Large intestine (tissue), 3 donors: ENCODE results near the gene BMP7. TPM values are rescaled to one million over a fixed set of nuclear protein-coding genes. Genes with fewer than 3 reads are reported as not detected.
"Not testable (repeated sequence)": the region's sequence is repeated elsewhere in the genome, so short reads cannot be mapped to it uniquely, and the experiment has no call there.

ENCODE experiments used
- DNase-seq, 2 donors: peaks; one replicate each; pipeline versions ENCODE4 v3.0.0 to v3.0.0-alpha.2; 2013
- H3K27ac ChIP-seq: one replicate; pipeline ENCODE4 v1.5.1; 2013; ENCODE audit warnings: low read length
- H3K27me3 ChIP-seq: 2 replicates; pipeline ENCODE4 v1.6.1; 2013; ENCODE audit warnings: low read length; ENCODE audit not compliant: control insufficient read depth, insufficient read depth
- H3K36me3 ChIP-seq: 2 replicates; pipeline ENCODE4 v1.6.1; 2013; ENCODE audit warnings: low read length; ENCODE audit not compliant: control insufficient read depth, insufficient read depth
- H3K4me1 ChIP-seq: one replicate; pipeline ENCODE4 v1.6.1; 2013; ENCODE audit warnings: low read length; ENCODE audit not compliant: control insufficient read depth, insufficient read depth
- H3K4me3 ChIP-seq: one replicate; pipeline ENCODE4 v1.5.1; 2013; ENCODE audit warnings: low read length
- H3K9me3 ChIP-seq: one replicate; pipeline ENCODE4 v1.6.1; 2013; ENCODE audit warnings: mild to moderate bottlenecking, low read depth, low read length, moderate library complexity; ENCODE audit not compliant: control insufficient read depth
- WGBS: methylation state at CpG from one replicate; pipeline ENCODE4 v1.1.5; 2013; ENCODE audit warnings: low lambda C conversion rate; ENCODE audit not compliant: insufficient coverage; 5-methylcytosine and 5-hydroxymethylcytosine counted together
- polyA plus RNA-seq: library from polyadenylated mRNA; unstranded; fragments of 120-200 nt; gene quantifications from one replicate; pipeline ENCODE4 v1.2.1, GENCODE V29; 2013

BMP7 gene
- polyA plus RNA-seq, 1 donor: 3.0 TPM

- no peak overlapping the region for H3K4me3 ChIP-seq
- no peak overlapping the region for H3K27ac ChIP-seq
- no peak for DNase-seq
- H3K4me1 ChIP-seq: no peaks in the 10 kb centered on the region
- H3K27me3 ChIP-seq: no peaks in the 10 kb centered on the region
- H3K36me3 ChIP-seq: no peaks in the 10 kb centered on the region
- no peaks in the 10 kb centered on the region for H3K9me3 ChIP-seq
- no CpG with 5 or more reads among the region's 13 CpGs for WGBS
Observed at GRCh38 chr20:57193094-57193493, 73.3 kb downstream of the BMP7 start.

DNA sequence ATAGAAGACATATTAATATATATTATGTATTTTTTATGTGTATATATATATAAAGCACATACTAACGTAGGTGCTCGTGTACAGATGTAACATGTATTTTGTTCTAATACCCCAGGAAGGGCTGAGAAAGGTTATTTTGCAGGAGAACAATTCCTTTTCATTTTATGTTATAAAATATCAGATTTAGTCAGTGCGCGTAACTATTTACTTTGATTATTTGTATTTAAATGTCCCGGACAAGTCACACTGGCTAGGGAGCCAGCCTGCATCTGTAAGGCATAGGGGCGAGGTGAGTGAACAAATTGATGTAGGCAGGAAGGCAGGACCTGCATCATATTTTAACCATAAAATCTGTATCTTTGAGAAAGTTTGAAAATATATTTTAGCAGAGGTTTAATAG, 74.1 kb downstream of the BMP7 start:
- no peaks in the 10 kb centered on the region for H3K4me1 ChIP-seq
- 100% methylated on average over 4 of the region's 6 CpGs for WGBS
- no peaks in the 10 kb centered on the region for H3K9me3 ChIP-seq
- H3K4me3 ChIP-seq: no peak overlapping the region
- DNase-seq: no peak
- no peak overlapping the region for H3K27ac ChIP-seq
- H3K27me3 ChIP-seq: no peaks in the 10 kb centered on the region
- no peaks in the 10 kb centered on the region for H3K36me3 ChIP-seq

GRCh38 chr20:57191265-57191638, 75.2 kb downstream of the BMP7 start:
- H3K9me3 ChIP-seq, H3K4me1 ChIP-seq, H3K27ac ChIP-seq, H3K4me3 ChIP-seq, H3K27me3 ChIP-seq, DNase-seq, H3K36me3 ChIP-seq: not testable (repeated sequence)
- WGBS: no CpG with 5 or more reads among the region's 8 CpGs

- Histone ChIP-seq H3K4me3 (no peak overlapping the region), H3K36me3 (no peaks in the 10 kb centered on the region), H3K27ac (no peak overlapping the region), H3K4me1 (no peaks in the 10 kb centered on the region), H3K27me3 (no peaks in the 10 kb centered on the region), H3K9me3 (no peaks in the 10 kb centered on the region)
- WGBS: 70% methylated on average over 2 of the region's 17 CpGs
- DNase-seq: no peak
Observed at GRCh38 chr20:57190536-57191264, 75.7 kb downstream of the BMP7 start.

- H3K27ac ChIP-seq: no peak overlapping the region
- WGBS: 100% methylated on average over 1 of the region's 5 CpGs
Observed at GRCh38 chr20:57189713-57190112, 76.7 kb downstream of the BMP7 start.

GRCh38 chr20:57188576-57189079, 77.8 kb downstream of the BMP7 start:
- H3K4me1 ChIP-seq: no peaks in the 10 kb centered on the region
- no peaks in the 10 kb centered on the region for H3K27me3 ChIP-seq
- DNase-seq: no peak
- H3K27ac ChIP-seq: no peak overlapping the region
- H3K9me3 ChIP-seq: no peaks in the 10 kb centered on the region
- no peak overlapping the region for H3K4me3 ChIP-seq
- no CpG with 5 or more reads among the region's 6 CpGs for WGBS
- H3K36me3 ChIP-seq: no peaks in the 10 kb centered on the region

More at GRCh38 chr20:57189713-57190112, 76.7 kb downstream of the BMP7 start:
- no peaks in the 10 kb centered on the region for H3K9me3 ChIP-seq
- no peaks in the 10 kb centered on the region for H3K36me3 ChIP-seq
- no peak overlapping the region for H3K4me3 ChIP-seq
- no peaks in the 10 kb centered on the region for H3K4me1 ChIP-seq
- DNase-seq: no peak
- no peaks in the 10 kb centered on the region for H3K27me3 ChIP-seq

GRCh38 chr20:57188056-57188455, 78.4 kb downstream of the BMP7 start:
- Histone ChIP-seq H3K9me3 (no peaks in the 10 kb centered on the region), H3K27ac (no peak overlapping the region), H3K27me3 (no peaks in the 10 kb centered on the region), H3K36me3 (no peaks in the 10 kb centered on the region), H3K4me3 (no peak overlapping the region), H3K4me1 (no peaks in the 10 kb centered on the region)
- WGBS: 100% methylated on average over 1 of the region's 9 CpGs
- no peak for DNase-seq

- Histone ChIP-seq H3K27me3 (no peaks in the 10 kb centered on the region), H3K36me3 (no peaks in the 10 kb centered on the region), H3K4me3 (no peak overlapping the region), H3K27ac (no peak overlapping the region), H3K4me1 (no peaks in the 10 kb centered on the region), H3K9me3 (no peaks in the 10 kb centered on the region)
- DNase-seq: no peak
- no CpG with 5 or more reads among the region's 4 CpGs for WGBS
Observed at GRCh38 chr20:57187068-57187634, 79.3 kb downstream of the BMP7 start.

DNA sequence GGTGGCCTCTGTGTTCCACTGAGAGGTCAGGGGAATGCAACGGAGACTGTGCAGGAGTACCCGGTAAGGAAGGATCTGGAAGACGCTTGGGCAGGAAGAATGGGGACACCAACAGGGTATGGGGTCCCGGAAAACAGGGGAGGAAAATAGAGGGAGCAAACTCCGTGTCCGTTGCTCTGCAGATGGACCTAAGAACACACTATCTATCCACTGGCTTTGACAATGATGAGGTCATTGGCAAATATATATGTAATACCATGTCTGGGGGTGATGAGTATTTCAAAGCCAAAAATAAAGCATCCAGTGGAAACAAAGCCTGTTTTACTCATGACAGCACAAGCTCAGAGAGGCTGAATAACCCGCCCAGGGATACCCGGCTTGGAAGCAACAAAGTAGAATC, 80.2 kb downstream of the BMP7 start:
- no peak overlapping the region for H3K4me3 ChIP-seq
- no peaks in the 10 kb centered on the region for H3K9me3 ChIP-seq
- no peak overlapping the region for H3K27ac ChIP-seq
- no peak for DNase-seq
- WGBS: 87% methylated on average over 4 of the region's 8 CpGs
- no peaks in the 10 kb centered on the region for H3K36me3 ChIP-seq
- H3K4me1 ChIP-seq: no peaks in the 10 kb centered on the region
- H3K27me3 ChIP-seq: no peaks in the 10 kb centered on the region

DNA sequence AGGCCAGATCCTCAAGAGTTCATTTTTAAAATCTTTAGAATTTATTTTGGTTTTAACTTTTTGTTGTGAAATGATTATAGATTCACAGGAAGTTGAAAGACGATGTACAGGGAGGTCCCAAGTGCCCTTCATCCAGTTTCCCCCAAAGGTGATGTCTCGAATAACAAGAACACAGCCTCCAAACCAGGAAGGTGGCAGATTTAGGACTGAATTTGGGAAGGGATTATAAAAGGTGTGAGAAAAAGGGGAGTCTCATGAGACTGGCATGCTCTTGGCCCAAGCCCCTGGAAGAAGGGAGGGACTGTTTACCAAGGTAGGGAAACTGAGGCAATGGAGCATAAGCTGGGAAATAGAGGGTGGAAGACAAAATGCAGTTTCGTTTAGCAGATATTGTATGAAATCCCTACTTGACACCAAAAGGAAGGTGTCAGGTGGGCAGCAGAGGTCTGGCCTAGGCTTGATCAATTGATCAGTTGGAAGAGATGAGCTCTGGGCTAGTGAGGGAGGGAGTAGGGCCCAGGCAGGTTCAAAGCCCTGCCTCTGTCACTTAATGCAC, 81.2 kb downstream of the BMP7 start:
- Histone ChIP-seq H3K4me1 (no peaks in the 10 kb centered on the region), H3K27ac (no peak overlapping the region), H3K9me3 (no peaks in the 10 kb centered on the region), H3K36me3 (no peaks in the 10 kb centered on the region), H3K4me3 (no peak overlapping the region), H3K27me3 (no peaks in the 10 kb centered on the region)
- no peak for DNase-seq
- 86% methylated on average over 1 of the region's 3 CpGs for WGBS
